ENCODE data around the gene ANKRD1. TPM values are rescaled to one million over a fixed set of nuclear protein-coding genes. Genes with fewer than 3 reads are reported as not detected.
"Not testable (repeated sequence)": the region's sequence is repeated elsewhere in the genome, so short reads cannot be mapped to it uniquely, and the experiment has no call there.

ANKRD1 gene
- total RNA-seq (ENCODE audit: insufficient read depth, low replicate concordance), result 10.4 TPM

GRCh38 chr10:90920986-90921666 lies at the start of gene ANKRD1:
Gene ANKRD1, minus strand, starts transcription at chr10:90921087. Its CDS starts 60 bp downstream, at chr10:90921027.
- DNase-seq (ENCODE audit: low spot score), result peak; percentile 65

DNA sequence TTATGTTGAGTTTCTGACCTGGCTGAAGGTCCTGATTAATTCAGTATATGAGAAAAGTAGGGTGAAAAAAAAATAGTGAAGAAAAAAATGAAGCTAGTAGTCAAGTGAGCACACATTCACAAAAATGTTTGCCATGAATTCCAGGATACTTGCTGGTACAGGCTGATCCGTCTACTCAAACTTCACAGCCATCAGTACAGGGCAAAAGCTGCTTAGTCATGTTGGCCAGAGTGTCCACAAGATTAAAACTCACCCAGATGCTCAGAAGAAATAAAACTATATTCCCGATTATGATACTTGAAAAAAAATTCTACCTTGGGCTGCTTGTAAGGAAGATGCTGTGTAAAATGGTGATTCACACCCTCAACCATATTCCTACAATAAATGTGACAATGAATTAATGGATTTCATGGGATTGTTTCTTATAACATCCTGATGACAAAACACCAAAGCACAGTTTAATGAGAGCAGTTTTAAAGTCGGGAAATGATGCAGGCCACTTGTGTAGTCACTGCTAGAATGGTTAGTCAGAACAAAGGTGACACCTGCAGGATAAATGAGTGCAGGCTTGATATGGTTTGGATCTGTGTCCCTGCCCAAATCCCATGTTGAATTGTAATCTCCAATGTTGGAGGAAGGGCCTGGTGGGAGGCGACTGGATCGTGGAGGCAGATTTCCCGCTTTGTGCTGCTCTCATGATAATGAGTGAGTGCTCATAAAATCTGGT lies 49.2 kb upstream of the ANKRD1 start:
- peak; percentile 3 for DNase-seq (ENCODE audit: low spot score)

GRCh38 chr10:90969121-90969534 lies 48.2 kb upstream of the ANKRD1 start:
- no peak for DNase-seq (ENCODE audit: low spot score)

DNA sequence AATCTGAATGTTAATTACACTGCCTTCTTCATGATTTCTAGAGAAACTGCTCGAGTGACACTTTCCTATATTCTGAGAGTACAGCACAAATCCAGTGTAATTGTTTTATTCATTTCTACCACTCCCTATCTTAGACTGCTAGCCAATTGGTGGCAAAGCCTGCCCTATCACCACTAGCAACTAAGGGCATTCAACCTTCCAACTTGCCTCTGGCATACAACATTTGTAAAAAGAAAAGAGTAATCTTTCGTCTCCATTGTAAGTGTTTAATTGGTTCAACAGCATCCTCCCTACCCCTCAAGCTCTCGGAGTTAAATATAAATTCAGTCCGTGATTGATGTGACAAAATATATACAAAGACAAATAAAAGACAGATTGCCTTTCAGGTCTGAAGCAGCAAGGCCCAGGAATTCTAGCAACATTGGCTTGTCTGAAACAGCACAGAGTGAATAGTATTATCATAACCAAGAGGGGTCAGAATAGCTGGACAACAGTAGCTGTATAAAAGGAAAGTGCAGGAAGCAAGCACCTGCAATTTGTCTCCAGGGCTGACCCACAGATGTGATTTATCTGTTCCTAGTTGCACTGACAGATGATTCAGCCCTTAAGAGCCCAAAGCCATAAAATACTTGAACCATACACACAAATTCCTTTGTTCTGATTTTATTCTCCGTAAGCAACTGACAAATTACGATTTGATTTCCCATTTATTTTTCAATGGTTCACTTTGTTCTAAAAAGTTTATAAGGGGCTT lies 47.6 kb upstream of the ANKRD1 start:
- DNase-seq (ENCODE audit: low spot score), result no peak

- no peak for DNase-seq (ENCODE audit: low spot score)
Measured at GRCh38 chr10:90967865-90968264, 47.0 kb upstream of the ANKRD1 start.

- no peak for DNase-seq (ENCODE audit: low spot score)
Measured at GRCh38 chr10:90966146-90966545, 45.3 kb upstream of the ANKRD1 start.

DNA sequence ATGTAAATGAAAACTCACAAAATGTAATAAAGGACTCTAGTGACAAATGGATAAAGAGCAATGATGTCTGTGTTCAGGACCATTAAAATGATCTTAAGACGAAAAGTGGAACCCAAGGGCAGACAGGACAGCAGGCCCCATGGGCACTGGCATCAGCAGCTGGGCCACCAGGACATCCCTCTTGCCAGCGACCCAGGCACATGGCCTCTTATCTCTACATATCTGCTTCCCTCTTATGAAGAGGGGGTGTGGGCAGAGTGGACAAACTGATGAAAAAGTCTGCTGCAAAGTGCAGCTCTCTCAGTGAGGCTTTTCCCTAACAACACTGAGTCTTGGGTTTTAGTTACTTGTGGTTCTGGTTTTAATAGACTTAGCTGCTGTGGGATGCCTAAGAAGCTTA lies 44.8 kb upstream of the ANKRD1 start:
- no peak for DNase-seq (ENCODE audit: low spot score)

- no peak for DNase-seq (ENCODE audit: low spot score)
Measured at GRCh38 chr10:90964781-90965465, 44.0 kb upstream of the ANKRD1 start.

- DNase-seq (ENCODE audit: low spot score), result no peak
Measured at GRCh38 chr10:90963331-90963730, 42.4 kb upstream of the ANKRD1 start.

DNA sequence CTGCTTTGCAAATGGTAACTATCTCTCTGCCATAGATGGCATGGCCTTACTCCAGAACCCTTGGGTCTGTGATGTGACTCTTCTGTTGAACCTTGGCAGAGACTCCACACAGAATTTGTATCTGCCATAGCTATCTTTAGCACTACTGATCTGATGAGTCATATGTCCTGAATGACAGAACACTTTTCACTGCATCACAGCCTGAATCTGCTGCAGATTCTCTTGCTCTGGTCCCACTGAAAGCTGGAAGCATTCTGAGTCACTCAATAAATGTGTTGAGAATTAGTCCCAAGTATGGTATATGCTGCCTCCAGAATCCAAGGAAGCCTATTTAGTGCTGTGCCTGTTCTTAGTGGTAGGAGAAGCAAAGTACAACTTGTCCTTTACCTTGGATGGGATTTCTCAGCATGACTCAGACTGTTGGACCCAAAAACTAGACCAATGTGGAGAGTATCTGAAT lies 39.5 kb upstream of the ANKRD1 start:
- peak; percentile 27 for DNase-seq (ENCODE audit: low spot score)

- no peak for DNase-seq (ENCODE audit: low spot score)
Measured at GRCh38 chr10:90959826-90960225, 38.9 kb upstream of the ANKRD1 start.

DNA sequence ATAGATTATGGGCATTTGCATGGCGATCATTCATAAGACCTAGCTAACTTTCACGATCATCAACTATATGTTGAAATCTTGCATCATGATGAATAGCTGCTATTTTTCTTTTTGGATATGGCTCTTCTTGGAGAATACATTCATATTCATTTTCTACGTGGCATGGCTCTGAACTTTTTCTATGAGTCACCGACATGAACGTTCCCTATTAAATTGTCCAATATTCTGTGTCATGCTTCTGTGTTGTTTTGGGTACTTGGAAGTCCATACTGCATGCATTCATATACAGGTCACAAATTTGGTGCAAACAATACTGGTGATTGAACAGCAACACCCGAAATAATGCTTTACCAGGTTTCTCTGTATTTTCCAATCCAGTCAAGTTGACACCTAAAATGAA lies 37.9 kb upstream of the ANKRD1 start:
- no peak for DNase-seq (ENCODE audit: low spot score)

- no peak for DNase-seq (ENCODE audit: low spot score)
Measured at GRCh38 chr10:90947030-90947960, 26.4 kb upstream of the ANKRD1 start.

DNA sequence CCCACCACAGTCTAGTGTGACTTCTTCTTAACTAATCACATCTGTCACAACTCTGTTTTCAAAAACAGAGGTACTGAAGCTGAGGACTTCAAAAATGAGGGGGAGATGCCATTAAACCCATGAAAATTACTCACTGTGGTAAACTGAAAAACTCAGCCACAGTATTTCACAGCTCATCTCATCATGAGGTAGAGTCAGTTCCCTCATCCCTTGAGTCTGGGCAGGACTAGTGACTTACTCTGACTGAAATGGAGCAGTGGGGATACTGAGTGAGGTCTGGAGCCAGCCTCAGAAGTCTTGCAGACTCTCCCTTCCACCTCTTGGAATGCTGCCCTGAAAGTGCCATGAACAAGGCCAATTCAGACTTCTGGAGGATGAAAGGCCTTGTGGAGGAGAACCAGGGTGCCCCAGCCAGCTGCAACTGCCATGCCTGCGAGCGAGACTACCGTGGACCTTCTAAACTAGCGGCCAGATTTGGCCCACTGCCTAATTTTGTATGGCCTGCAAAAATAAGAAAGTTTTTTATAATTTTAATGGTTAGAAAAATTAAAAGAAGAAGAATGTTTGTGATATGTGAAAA lies 24.7 kb upstream of the ANKRD1 start:
- no peak for DNase-seq (ENCODE audit: low spot score)

GRCh38 chr10:90944749-90945148 lies 23.9 kb upstream of the ANKRD1 start:
- no peak for DNase-seq (ENCODE audit: low spot score)

- not testable (repeated sequence) for DNase-seq (ENCODE audit: low spot score)
Measured at GRCh38 chr10:90942980-90943379, 22.1 kb upstream of the ANKRD1 start.

DNA sequence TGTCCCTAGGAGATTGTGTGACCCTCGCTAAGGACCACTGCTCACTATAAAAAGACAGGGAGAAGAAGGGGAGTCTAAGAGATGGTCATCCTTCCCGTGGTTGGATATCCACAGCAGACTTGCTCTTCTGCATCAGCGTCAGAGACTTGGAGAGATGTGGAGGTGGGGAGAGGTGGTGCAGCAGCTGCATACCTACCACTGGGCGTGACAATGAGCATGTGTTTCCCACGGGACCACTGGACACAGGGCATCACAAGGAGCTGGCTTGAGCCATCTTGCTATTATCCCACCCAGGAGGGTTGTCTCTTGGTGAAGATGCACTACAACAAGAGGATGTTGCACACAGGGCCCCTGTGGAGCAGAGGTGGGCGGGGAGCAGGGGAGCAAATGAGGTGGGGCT lies 18.8 kb upstream of the ANKRD1 start:
- DNase-seq (ENCODE audit: low spot score), result no peak

- no peak for DNase-seq (ENCODE audit: low spot score)
Measured at GRCh38 chr10:90939116-90939515, 18.2 kb upstream of the ANKRD1 start.

GRCh38 chr10:90937645-90938258 lies 16.9 kb upstream of the ANKRD1 start:
- peak; percentile 20 for DNase-seq (ENCODE audit: low spot score)

DNA sequence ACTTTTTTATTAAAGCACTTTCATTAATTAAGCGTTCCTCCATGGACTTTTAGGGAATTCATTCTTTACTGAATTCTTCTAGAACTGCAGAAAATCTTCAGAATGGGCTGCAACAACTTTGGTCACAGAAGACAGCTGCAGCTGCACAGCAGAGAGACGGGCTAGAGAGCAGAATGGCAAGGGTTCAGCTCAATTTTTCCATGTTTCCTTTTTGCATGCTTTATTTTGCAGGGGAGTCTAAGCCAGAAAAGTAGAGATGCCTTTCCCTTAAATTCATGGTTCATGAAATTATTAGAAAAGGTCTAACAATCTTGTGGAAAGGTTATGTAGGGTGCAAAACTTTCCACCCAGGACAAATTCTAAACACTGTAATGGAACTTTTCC lies 15.4 kb upstream of the ANKRD1 start:
- no peak for DNase-seq (ENCODE audit: low spot score)

Data from umbilical cord (tissue), 2 donors.